Measurements from ENCODE around the gene CAMK1. TPM values are rescaled to one million over a fixed set of nuclear protein-coding genes. Genes with fewer than 3 reads are reported as not detected.
A peak's percentile ranks its signal among the peaks of the same experiment; 100 is the strongest.

Gene CAMK1
- total RNA-seq, 1 experiment from 2014 or later: 19.7 TPM

DNA sequence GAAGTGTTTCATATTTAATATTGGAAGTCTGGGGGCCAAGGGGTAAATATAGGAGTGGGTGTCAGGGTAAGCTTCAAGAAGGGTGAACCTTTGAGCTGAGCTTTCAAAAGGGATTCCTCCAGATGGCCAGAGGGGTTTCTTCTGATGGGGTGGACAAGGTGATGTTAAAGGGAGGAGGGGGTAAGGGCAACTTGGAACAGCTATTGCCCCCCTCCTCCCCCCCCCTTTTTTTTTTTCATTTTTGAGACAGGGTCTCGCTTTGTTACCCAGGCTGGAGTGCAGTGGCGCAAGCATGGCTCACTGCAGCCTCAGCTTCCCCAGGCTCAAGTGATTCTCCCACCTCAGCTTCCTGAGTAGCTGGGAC lies 38.2 kb upstream of the CAMK1 start:
- Histone ChIP-seq H3K9me3 (ENCODE audit: control insufficient read depth in 1 of 2, insufficient read depth in 1 of 2, low read depth in 1 of 2, low read length in 2 of 2) (no peaks in the 10 kb centered on the region), H3K4me3 (replicated peaks in 1 of 2; ENCODE audit: low read depth in 1 of 2, low read length in 2 of 2) (no peak overlapping the region), H4K20me1 (ENCODE audit: insufficient read depth) (no peaks in the 10 kb centered on the region), H3K36me3 (ENCODE audit: control insufficient read depth in 1 of 2, insufficient read depth in 2 of 2, low read length in 2 of 2) (peaks cover 32 to 33% of the 10 kb centered on the region in 2 experiments; a peak in 3 of 4 replicates), H3K79me2 (ENCODE audit: insufficient read depth, low read length) (no peaks in the 10 kb centered on the region; the same call in 1 of the 2 replicates), H3K27me3 (ENCODE audit: insufficient read depth, low read length) (no peaks in the 10 kb centered on the region), H3K9me2 (ENCODE audit: insufficient read depth) (no peaks in the 10 kb centered on the region), H2AFZ (ENCODE audit: low read depth, low read length, poor library complexity, severe bottlenecking) (no peak overlapping the region), H3K4me1 (ENCODE audit: control insufficient read depth in 1 of 2, insufficient read depth in 2 of 2, low read length in 2 of 2) (peaks cover 11 to 33% of the 10 kb centered on the region in 2 experiments; a peak in 3 of 4 replicates), H3K9ac (ENCODE audit: low read length) (no peak overlapping the region), H3K4me2 (ENCODE audit: low read length) (no peak overlapping the region; the same call in 1 of the 2 replicates), H3K27ac (ENCODE audit: low read depth, low read length) (peak overlapping the region; percentile 69)
- DNase-seq (ENCODE audit: low read depth, low spot score) (no peak), ATAC-seq (no peak)
- intact Hi-C loops (cut with micrococcal nuclease): loop anchor here (10.0 kb wide), 1 partner anchor 303 kb away; no protein-coding TSS in a partner anchor
- no TSS peak for BruUV-seq (replicated peaks)
- ChIA-PET POLR2A (interaction anchor here (1.4 kb wide), 1 partner anchor 139 kb away, joined by 4 read pairs; no protein-coding TSS in a partner anchor), RAD21 (ENCODE audit: low non-redundant PET in 1 of 2, low total read pairs in 2 of 2, uncharacterized antibody in 2 of 2, unreplicated experiment in 2 of 2) (no interaction called here), CTCF (interaction anchor here (0.8 to 2.7 kb wide), 6 partner anchors 9 to 478 kb away, joined by 3 to 11 read pairs (median 4); partner anchors contain the start of genes ARPC4 and TADA3)
- no peak for TF ChIP-seq RAD21 (IDR thresholded peaks at IDR 0.05; ENCODE audit: low read depth)
- TF ChIP-seq CBX3 (IDR thresholded peaks at IDR 0.05; ENCODE audit: low read depth): no peak
- no peak for TF ChIP-seq EZH2phosphoT487 (IDR thresholded peaks at IDR 0.05; ENCODE audit: borderline replicate concordance)
- TF ChIP-seq EGR1 (IDR thresholded peaks at IDR 0.05; ENCODE audit: low read depth): no peak
- TF ChIP-seq EZH2 (IDR thresholded peaks at IDR 0.05): no peak
- no peak for TF ChIP-seq ZNF274 (IDR thresholded peaks at IDR 0.05; ENCODE audit: low read depth, low read length)
- no peak for TF ChIP-seq FOSL1 (IDR thresholded peaks at IDR 0.05; ENCODE audit: low read depth)
- TF ChIP-seq YY1 (IDR thresholded peaks at IDR 0.05; ENCODE audit: extremely low read depth, insufficient replicate concordance, low read depth, low read length): no peak
- TF ChIP-seq, protein P1, sequence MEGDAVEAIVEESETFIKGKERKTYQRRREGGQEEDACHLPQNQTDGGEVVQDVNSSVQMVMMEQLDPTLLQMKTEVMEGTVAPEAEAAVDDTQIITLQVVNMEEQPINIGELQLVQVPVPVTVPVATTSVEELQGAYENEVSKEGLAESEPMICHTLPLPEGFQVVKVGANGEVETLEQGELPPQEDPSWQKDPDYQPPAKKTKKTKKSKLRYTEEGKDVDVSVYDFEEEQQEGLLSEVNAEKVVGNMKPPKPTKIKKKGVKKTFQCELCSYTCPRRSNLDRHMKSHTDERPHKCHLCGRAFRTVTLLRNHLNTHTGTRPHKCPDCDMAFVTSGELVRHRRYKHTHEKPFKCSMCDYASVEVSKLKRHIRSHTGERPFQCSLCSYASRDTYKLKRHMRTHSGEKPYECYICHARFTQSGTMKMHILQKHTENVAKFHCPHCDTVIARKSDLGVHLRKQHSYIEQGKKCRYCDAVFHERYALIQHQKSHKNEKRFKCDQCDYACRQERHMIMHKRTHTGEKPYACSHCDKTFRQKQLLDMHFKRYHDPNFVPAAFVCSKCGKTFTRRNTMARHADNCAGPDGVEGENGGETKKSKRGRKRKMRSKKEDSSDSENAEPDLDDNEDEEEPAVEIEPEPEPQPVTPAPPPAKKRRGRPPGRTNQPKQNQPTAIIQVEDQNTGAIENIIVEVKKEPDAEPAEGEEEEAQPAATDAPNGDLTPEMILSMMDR (IDR thresholded peaks at IDR 0.05 in 2 of 3, conservative IDR thresholded peaks at IDR 0.05 in 1 of 3; ENCODE audit: borderline replicate concordance in 1 of 3, insufficient read depth in 1 of 3, low read depth in 2 of 3, low read length in 2 of 3): no peak
- no peak for TF ChIP-seq SRF (IDR thresholded peaks at IDR 0.05; ENCODE audit: low read depth)
- TF ChIP-seq ZBTB33 (IDR thresholded peaks at IDR 0.05; ENCODE audit: extremely low read depth, insufficient replicate concordance, low read length): no peak
- no peak for TF ChIP-seq CEBPB (IDR thresholded peaks at IDR 0.05; ENCODE audit: low read depth)
- no peak for TF ChIP-seq SP1 (IDR thresholded peaks at IDR 0.05; ENCODE audit: low read depth)
- TF ChIP-seq POLR2AphosphoS5 (IDR thresholded peaks at IDR 0.05; ENCODE audit: low read depth, low read length): no peak
- TF ChIP-seq TCF7L2 (IDR thresholded peaks at IDR 0.05; ENCODE audit: borderline replicate concordance, extremely low read depth, insufficient read depth, insufficient read length): no peak
- TF ChIP-seq, protein P2, sequence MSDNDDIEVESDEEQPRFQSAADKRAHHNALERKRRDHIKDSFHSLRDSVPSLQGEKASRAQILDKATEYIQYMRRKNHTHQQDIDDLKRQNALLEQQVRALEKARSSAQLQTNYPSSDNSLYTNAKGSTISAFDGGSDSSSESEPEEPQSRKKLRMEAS (IDR thresholded peaks at IDR 0.05): no peak
